ENCODE results near the gene SNX19.

SNX19 gene

GRCh38 chr11:130916910-130917309, 631 bp upstream of the SNX19 start:
- no peak for DNase-seq (ENCODE audit: low spot score)
- POLR2A ChIA-PET (ENCODE audit: low non-redundant PET), result interaction anchor here (1.0 kb wide), 1 partner anchor 492 kb away, joined by 6 read pairs; no protein-coding TSS in a partner anchor

DNA sequence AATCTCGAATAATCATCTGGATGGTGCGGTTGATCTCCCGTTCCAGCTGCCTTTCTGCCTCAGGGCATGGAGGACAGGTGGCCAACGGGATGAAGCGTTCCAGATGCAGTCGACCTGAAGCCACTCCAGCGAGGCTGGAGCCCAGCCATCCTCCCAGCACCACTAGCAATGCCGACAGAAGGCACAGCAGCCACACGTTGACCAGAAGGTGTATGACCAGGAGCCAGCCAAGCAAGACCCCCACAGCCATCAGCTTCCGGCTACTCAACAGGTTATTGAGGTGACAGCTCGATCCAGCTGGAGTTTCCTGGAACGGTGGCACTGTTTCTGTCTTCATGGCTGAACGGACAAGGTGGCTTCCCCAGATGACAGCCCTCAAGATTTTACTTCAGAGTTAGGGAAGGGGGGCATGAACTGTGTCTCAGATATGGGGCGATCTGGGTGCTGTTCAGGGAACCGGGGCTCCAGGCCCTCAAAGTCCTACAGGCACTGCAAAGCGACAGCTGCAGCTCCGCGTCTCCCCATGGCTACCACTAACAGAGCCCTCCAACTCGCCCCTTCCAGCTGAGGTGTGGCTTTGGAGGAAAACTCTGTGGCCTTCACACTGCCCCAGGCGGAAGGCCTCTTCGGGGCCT, 559 bp downstream of the SNX19 start:
- peak overlapping the region; percentile 57 for H3K27ac ChIP-seq
- CTCF ChIA-PET, result interaction anchor here (0.5 to 2.1 kb wide), 13 partner anchors 11 to 758 kb away, joined by 3 to 15 read pairs (median 4); no protein-coding TSS in a partner anchor
- DNase-seq (ENCODE audit: low spot score), result no peak
- POLR2A ChIA-PET (ENCODE audit: low non-redundant PET), result interaction anchor here (1.0 kb wide), 1 partner anchor 491 kb away, joined by 6 read pairs; no protein-coding TSS in a partner anchor
- no peak for TF ChIP-seq CTCF (conservative IDR thresholded peaks at IDR 0.05; ENCODE audit: low read depth)

More at GRCh38 chr11:130916910-130917309, 631 bp upstream of the SNX19 start:
- CTCF ChIA-PET, result interaction anchor here (0.5 to 2.1 kb wide), 14 partner anchors 13 to 757 kb away, joined by 3 to 15 read pairs (median 3); no protein-coding TSS in a partner anchor
- no peak overlapping the region for H3K27ac ChIP-seq
- TF ChIP-seq CTCF (conservative IDR thresholded peaks at IDR 0.05; ENCODE audit: low read depth), result no peak

DNA sequence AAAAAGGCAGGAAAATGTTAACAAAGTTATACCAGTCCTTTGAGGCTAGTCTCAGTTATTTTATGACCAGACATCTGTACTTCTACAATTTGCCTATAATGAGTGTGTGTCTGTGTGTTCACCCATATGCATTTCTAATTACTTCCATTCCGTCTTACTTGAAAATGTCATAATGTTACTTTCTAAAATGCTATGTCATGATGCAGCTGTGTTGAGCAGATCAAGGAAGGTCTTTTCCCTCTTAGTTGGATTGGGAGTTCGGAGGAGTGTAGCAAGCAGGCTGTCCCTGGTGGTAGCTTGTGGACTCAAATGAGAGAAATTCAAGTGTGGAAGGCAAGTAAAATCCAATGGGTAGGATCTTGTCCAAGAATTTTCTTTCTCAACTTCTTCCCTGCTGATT, 3.0 kb downstream of the SNX19 start:
- ChIA-PET CTCF (no interaction called here), POLR2A (ENCODE audit: low non-redundant PET) (no interaction called here)
- no peak for DNase-seq (ENCODE audit: low spot score)
- no peak overlapping the region for H3K27ac ChIP-seq
- no peak for TF ChIP-seq CTCF (conservative IDR thresholded peaks at IDR 0.05; ENCODE audit: low read depth)

GRCh38 chr11:130912552-130912951, 3.7 kb downstream of the SNX19 start:
- ChIA-PET POLR2A (ENCODE audit: low non-redundant PET) (no interaction called here), CTCF (no interaction called here)
- TF ChIP-seq CTCF (conservative IDR thresholded peaks at IDR 0.05; ENCODE audit: low read depth), result no peak
- DNase-seq (ENCODE audit: low spot score), result no peak
- no peak overlapping the region for H3K27ac ChIP-seq

GRCh38 chr11:130911306-130911705, 5.0 kb downstream of the SNX19 start:
- CTCF ChIA-PET, result no interaction called here
- H3K27ac ChIP-seq, result no peak overlapping the region
- TF ChIP-seq CTCF (conservative IDR thresholded peaks at IDR 0.05; ENCODE audit: low read depth), result no peak
- POLR2A ChIA-PET (ENCODE audit: low non-redundant PET), result no interaction called here
- DNase-seq (ENCODE audit: low spot score), result no peak

DNA sequence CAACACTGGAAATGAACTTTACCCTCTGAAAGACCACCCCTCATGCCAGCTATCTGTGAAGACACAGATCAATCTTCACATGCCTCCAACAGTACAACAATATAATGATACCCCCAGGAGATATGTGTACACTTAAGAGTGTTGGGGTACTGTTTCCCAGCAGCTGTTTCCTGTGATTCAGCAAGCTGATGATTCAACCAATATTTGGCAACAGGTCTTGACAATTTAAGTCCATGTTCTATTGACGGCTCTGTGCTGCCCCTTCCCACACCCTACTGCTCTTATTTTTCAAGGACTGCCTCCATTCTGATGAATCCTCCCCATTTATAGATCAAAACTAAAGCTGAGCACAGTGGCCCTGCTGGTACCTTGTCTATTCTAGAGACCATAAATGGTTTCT, 6.6 kb downstream of the SNX19 start:
- ChIA-PET POLR2A (ENCODE audit: low non-redundant PET) (no interaction called here), CTCF (interaction anchor here (0.6 to 0.7 kb wide), 2 partner anchors 14 to 1052 kb away, joined by 3 to 4 read pairs; no protein-coding TSS in a partner anchor)
- H3K27ac ChIP-seq, result no peak overlapping the region
- peak; percentile 30 for DNase-seq (ENCODE audit: low spot score)
- no peak for TF ChIP-seq CTCF (conservative IDR thresholded peaks at IDR 0.05; ENCODE audit: low read depth)
